NCI-H1436 treated with DMSO at 0.1 percent for 48 hours (cell line): Measurements from ENCODE around the gene RASAL2.
"Not testable (repeated sequence)": the region's sequence is repeated elsewhere in the genome, so short reads cannot be mapped to it uniquely, and the experiment has no call there.

Experiments
- DNase-seq: peaks from one replicate; lab custom pipeline; 2025; lab: John Stamatoyannopoulos, UW

Gene RASAL2

DNA sequence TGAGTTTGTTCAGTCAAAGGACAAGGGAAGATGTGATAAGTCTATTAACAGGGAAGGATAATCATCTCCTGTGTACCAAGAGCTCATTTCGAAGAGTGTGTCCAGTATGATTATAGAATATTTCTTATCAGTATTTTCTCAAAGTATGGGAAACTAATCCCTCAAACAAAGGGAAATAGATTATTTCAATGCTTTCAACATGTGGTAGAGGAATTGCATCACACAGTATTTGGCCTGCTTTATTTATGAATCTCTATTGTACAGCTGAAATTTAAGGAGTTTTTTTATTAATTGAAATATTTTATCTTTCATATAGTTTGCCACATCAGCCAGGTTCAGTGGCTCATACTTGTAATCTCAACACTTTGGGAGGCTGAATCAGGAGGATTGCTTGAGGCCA lies 251.9 kb downstream of the RASAL2 start:
- no peak for DNase-seq

DNA sequence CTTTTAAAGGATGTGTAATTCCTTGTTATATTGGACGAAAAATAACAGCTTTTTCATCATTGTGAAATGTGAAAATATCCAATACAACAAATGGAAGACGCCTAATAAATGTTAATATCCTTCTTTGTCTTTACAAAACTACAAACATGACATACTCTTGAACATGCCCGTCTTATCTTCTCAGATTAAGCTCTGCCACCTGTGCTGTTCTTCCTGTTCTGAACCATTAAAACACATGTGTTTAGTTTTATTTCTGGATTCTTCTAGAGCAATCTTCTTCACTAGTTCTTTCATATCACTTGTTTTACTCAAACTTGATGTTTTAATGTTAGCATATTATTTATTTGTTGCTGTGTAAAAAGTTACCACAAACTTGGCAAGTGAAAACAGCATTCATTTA lies 255.9 kb downstream of the RASAL2 start:
- DNase-seq: no peak

- DNase-seq: not testable (repeated sequence)
These were observed 258.0 kb downstream of the RASAL2 start for GRCh38 chr1:178351911-178352310.

DNA sequence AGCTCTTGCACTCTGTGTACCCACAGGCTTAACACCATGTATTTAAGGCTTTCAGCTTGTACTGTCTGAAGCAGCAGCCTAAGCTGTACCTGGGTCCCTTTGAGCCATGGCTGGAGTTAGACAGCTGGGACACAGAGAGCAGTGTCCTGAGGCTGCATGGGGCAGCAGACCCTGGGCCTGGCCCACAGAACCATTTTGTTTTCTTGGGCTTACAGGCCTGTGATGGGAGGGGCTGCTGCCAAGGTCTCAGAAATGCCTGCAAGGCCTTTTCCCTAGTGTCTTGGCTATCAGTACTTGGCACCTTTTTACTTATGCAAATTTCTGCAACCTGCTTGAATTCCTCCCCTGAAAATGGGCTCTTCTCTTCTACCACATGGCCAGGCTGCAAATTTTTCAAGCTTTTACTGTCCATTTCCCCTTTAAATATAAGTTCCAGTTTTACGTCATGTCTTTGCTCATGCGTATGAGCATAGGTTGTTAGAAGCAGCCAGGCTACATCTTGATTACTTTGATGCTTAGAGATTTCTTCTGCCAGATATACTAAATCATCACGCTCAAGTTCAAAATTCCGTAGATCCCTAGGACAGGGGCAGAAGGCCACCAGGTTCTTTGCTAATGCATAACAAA lies 259.0 kb downstream of the RASAL2 start:
- DNase-seq: no peak

GRCh38 chr1:178353524-178353923 lies 259.6 kb downstream of the RASAL2 start:
- no peak for DNase-seq

DNA sequence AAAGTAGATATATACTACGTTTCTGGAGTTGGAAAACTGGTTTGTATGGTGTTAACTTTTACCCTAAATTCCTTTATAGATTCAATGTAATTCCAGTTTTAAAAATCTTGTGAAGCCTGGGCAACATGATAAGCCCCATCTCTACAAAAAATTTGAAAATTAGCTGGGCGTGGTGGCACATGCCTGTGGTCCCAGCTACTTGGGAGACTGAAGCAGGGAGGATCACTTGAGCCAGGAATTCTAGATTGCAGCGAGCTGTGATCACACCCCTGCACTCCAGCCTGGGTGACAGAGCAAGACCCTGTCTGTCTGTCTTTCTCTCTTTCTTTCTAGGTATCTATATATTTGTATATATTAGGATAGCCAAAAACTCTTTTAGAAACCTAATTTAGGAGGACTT lies 260.9 kb downstream of the RASAL2 start:
- DNase-seq: no peak

GRCh38 chr1:178356299-178356698 lies 262.4 kb downstream of the RASAL2 start:
- no peak for DNase-seq

DNA sequence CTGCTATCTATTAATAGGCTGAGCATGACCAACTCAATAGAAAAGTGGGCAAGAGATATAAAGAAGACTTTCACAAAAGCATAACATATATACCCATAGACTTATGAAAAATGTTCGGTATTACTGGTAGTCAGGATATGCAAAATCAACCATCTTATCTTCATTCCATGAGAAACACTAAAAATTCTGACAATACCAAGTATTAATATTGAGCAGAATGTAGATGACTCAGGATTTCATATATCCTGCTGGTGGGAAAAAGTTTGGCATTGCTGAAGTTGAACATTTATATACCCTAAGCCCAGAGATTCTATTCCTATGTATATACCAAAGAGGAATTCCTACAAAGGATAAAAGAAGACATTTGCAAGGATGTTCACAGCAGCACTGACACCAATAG lies 264.6 kb downstream of the RASAL2 start:
- no peak for DNase-seq

GRCh38 chr1:178360421-178360820 lies 266.5 kb downstream of the RASAL2 start:
- no peak for DNase-seq

GRCh38 chr1:178361847-178362246 lies 267.9 kb downstream of the RASAL2 start:
- no peak for DNase-seq

- DNase-seq: no peak
These were observed 268.8 kb downstream of the RASAL2 start for GRCh38 chr1:178362747-178363146.

DNA sequence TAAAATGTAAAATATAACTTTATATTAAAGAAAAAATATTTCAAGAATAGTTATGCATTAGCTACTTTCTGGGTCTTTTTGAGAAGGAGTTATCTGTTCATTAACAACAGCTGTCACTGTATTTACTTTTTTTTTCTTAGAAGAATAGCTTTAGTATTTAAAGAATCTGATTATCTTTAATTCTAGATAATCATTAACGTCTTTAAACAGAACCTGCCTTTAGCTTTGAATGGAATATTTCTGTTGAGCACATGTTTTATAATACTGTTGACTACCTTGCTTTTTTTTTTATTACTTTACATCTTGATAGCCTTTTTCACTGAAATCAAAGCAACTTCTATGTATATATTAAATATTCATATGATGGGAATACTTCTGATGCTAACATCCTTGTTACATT lies 270.9 kb downstream of the RASAL2 start:
- DNase-seq: no peak

DNA sequence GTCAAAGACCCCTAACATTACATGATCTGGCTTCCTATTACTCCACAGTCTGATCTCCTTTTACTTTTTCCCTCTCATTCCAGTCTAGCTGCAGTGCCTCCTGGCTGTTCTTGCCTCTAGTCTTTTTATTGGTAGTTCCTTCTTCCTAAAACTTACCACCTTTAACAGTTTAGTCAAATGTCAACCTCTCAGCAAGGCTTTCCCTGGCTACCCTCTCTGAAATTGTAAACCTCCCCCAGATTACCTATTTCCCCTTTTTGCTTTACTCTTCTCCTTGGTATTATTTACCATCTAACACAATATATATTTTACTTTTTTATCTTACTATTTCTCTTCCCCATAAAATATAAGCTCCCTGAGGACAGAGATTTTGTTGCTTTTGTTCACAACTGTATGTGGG lies 273.2 kb downstream of the RASAL2 start:
- no peak for DNase-seq

GRCh38 chr1:178368208-178368607 lies 274.3 kb downstream of the RASAL2 start:
- no peak for DNase-seq

- DNase-seq: no peak
These were observed 277.3 kb downstream of the RASAL2 start for GRCh38 chr1:178371235-178371634.

- no peak for DNase-seq
These were observed 278.1 kb downstream of the RASAL2 start for GRCh38 chr1:178371933-178372388.

GRCh38 chr1:178374016-178374415 lies 280.1 kb downstream of the RASAL2 start:
- DNase-seq: no peak

DNA sequence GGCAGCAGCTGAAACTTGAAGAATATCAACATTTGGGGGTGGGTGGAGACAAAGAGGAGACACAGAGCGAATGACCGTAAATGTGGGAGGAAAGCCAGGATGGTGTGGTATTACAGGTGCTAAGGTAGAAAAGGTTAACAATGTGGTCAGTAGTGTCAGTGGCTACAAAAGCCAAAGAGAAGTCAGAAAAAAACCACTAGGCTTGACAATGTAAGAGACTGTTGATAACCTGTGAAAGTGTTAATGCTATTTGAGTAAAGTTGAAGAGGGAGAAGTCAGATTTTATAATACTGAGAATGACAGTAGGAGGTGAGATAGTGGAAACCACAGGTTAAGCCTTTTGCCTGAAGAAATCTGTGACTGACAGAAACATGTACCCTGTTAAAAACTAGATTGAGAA lies 282.1 kb downstream of the RASAL2 start:
- no peak for DNase-seq

GRCh38 chr1:178379807-178380206 lies 285.9 kb downstream of the RASAL2 start:
- no peak for DNase-seq

DNA sequence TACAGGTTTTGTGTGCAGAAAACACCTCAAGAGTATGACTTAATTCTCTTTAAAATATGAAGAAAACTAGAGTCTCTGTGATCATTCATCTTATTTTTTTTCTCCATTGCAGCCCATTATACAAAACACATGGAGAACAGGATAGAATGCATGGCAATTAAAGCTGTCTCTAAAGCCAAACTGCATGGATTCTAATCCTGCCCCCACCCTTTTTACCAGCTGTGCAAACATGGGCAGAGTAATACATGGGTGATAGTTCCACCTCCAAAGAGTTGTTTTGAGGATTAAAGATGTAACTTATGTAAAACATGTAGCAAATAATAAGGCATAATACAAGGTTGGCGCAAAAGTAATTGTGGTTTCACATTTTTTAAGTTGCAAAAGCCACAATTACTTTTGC lies 288.5 kb downstream of the RASAL2 start:
- DNase-seq: no peak

DNA sequence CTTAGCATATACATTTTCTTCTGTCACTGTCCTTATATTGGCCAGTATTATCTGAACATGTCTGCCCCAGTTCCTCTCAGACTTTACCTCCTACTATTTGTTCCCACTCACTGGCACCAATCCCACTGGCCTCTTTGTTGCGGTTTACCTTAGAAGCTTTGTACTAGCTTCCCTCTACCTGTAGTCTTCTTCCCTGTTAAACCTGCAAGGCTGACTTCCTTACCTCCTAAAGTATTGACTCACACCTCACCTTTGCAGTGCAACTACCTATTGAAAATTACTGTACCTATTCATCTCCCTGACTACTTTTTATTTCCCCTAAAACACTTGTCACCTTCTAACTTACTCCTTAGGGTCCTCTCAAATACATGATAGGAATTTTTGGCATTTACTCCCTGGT lies 291.8 kb downstream of the RASAL2 start:
- no peak for DNase-seq

GRCh38 chr1:178388418-178389145 lies 294.7 kb downstream of the RASAL2 start:
- no peak for DNase-seq

DNA sequence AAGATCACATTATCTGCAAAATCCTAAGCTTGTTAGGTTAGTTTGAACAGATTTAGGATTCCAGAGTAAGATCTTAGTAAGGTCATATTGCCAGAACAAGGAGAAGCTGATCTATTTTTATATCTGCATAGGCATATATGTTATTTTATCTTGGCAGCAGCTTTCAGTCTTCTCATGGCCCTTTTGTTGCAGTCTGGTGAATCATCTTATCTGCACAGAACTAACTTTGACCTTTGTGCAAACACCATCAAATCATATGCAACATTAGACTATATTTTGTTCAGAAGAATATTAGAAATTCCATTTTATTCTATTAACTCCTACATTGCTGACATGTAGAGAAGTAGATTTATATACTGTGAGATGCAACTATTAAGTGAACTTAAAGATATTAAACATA lies 295.5 kb downstream of the RASAL2 start:
- no peak for DNase-seq

- DNase-seq: not testable (repeated sequence)
These were observed 296.4 kb downstream of the RASAL2 start for GRCh38 chr1:178390280-178390679.
